HG03039 (cell line): ENCODE measurements around the gene MCCC2.
"Not testable (repeated sequence)": the region's sequence is repeated elsewhere in the genome, so short reads cannot be mapped to it uniquely, and the experiment has no call there.

Source experiments
- ATAC-seq: cut with Tn5 transposase; IDR thresholded peaks from one replicate; pipeline ENCODE4 v1.9.1; 2021; ENCODE audit warnings: mild to moderate bottlenecking, moderate library complexity; ENCODE audit not compliant: unreplicated experiment

The MCCC2 gene

DNA sequence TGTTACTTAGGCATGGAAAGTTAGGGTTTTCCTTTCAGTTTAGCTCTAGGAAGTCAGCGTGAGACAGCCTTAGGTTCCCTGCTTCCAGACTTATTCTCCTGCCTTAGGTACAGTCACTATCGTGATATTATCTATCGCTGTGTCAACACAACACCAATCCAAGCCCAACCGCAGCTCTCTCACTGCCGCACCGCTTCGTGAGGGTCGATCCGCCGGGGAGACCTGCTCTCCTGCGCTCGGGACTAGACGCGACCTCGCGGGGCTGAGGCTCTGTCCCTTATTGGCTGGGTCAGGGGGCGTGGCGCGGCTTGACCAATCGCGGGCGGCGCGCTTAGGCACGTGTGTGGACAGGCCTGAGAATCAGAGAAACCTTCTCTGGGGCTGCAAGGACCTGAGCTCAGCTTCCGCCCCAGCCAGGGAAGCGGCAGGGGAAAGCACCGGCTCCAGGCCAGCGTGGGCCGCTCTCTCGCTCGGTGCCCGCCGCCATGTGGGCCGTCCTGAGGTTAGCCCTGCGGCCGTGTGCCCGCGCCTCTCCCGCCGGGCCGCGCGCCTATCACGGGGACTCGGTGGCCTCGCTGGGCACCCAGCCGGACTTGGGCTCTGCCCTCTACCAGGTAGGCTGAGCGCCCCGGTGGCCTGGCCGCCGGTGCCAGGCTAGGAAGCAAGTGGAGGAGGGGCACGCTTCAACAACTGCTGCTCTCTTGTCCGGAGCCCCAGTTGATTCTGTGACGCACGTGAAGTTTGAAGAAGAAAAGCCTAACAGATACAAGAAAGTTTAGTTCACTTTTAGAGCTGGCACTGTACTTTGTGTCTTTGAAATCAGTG is at the start of gene MCCC2:
TSS of gene MCCC2 (plus strand) at position 400 of the 825 bp plus-strand sequence. CDS start at position 486, 86 bp downstream.
- peak; percentile 98 for ATAC-seq

- ATAC-seq, result no peak
Measured at GRCh38 chr5:71537687-71538086, 49.5 kb upstream of the MCCC2 start.

- ATAC-seq, result not testable (repeated sequence)
Measured at GRCh38 chr5:71550885-71551284, 36.3 kb upstream of the MCCC2 start.

- not testable (repeated sequence) for ATAC-seq
Measured at GRCh38 chr5:71551582-71551981, 35.6 kb upstream of the MCCC2 start.

- not testable (repeated sequence) for ATAC-seq
Measured at GRCh38 chr5:71552026-71552749, 35.0 kb upstream of the MCCC2 start.

- ATAC-seq, result no peak
Measured at GRCh38 chr5:71563161-71563560, 24.0 kb upstream of the MCCC2 start.

GRCh38 chr5:71564895-71565294 is 22.2 kb upstream of the MCCC2 start:
- no peak for ATAC-seq

GRCh38 chr5:71569748-71570509 is 17.2 kb upstream of the MCCC2 start:
- ATAC-seq, result no peak

DNA sequence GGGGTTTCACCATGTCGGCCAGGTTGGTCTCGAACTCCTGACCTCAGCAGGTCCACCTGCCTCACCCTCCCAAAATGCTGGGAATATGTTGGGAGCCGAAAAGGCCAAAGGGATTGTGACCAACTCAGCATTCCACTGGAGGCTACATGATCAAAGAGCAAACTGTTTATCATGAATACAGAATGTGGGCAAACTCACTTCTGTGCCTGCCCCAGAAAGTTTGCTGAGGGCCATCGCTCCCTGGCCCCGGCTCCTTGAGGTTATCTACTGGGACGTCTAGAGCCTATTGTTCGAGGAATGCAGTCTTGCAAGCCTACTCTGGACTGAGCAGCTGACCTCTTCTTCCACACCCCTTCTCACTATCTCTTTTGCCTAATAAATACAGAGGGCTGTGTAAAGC is 15.3 kb upstream of the MCCC2 start:
- not testable (repeated sequence) for ATAC-seq

- no peak for ATAC-seq
Measured at GRCh38 chr5:71573591-71573990, 13.5 kb upstream of the MCCC2 start.

GRCh38 chr5:71575588-71575987 is 11.6 kb upstream of the MCCC2 start:
- not testable (repeated sequence) for ATAC-seq

GRCh38 chr5:71576241-71576640 is 10.9 kb upstream of the MCCC2 start:
- no peak for ATAC-seq

GRCh38 chr5:71577839-71578238 is 9.3 kb upstream of the MCCC2 start:
- not testable (repeated sequence) for ATAC-seq

DNA sequence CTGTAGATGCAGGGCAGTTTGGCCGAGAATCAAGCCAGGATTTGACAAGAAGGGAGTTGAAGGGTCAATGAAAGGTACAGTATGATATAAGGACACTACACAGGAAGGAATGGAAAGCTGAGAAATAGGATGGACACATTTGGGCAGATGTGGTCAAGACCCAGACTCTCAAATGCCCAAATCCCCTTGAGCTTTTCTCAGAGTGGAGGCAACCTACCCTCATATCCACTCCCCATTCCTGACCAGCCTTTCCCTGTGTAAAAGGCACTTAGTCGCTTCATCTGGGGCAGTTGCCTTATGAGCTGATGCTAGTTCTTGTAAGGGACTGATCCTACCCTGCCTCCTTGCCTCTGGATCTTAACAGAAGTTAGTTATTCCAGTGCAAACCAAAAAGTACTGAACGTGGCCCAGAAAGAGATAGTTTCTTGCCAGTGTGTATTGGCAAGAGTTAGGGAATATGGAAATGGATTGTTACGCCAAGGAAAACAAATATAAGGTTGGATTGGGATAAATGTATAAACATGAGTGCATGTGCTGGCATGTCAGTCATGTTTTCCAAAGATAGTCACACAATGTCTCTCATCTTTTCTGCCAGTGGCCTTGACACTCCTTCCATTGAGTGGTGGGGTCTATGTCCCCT is 4.1 kb upstream of the MCCC2 start:
- ATAC-seq, result no peak

- ATAC-seq, result no peak
Measured at GRCh38 chr5:71586052-71586940, 844 bp upstream of the MCCC2 start.

DNA sequence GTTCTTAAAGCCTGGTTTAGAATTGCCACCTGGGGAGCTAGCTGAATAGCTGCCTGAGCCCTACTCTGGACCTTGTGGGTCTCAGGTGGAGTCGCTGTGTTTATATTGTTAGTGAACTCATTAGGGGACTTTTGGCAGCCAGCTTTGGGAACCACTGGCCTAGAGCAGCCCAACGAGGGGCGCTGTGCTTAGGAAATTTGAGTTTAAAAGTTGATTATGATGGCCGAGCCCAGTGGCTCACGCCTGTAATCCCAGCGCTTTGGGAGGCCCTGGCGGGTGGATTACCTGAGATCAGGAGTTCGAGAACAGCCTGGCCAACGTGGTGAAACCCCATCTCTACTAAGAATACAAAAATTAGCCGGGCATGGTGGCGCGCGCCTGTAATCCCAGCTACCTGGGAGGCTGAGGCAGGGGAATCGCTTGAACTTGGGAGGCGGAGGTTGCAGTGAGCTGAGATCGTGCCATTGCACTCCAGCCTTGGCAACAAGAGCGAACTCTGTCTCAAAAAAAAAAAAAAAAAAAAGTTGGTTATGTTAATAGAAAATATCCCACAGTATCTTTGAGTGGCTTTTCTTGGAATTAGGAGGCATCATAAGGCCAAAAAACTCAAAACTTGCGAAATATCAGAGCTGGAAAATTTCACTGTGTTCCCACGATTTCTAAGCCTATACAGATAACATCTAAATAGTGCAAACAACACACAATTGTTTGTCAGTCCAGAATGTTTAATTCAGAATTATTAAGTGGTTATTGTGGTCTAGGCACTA is 809 bp downstream of the MCCC2 start:
- ATAC-seq, result no peak

- no peak for ATAC-seq
Measured at GRCh38 chr5:71588533-71588885, 1.4 kb downstream of the MCCC2 start.

GRCh38 chr5:71589903-71590302 is 2.8 kb downstream of the MCCC2 start:
- ATAC-seq, result no peak

DNA sequence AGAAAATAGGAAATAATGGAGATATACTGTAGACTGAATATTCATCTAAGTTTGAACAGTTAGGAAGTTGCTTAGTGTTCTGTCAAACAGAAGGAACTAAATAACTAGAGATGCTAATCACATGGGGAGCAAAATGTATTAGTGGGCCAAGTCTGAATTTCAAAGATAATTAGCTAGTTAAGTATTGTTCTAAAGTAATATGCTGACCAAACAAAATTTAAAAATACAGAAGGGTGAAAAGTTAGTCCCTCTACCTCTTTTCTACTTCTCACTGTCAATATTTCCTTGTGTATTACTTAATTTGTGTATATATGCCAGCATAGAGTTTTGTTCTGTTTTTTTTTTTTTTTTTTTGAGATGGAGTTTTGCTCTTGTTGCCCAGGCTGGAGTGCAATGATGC is 4.0 kb downstream of the MCCC2 start:
- ATAC-seq, result no peak
